ENCODE data around the gene MOGAT1.

Gene MOGAT1

DNA sequence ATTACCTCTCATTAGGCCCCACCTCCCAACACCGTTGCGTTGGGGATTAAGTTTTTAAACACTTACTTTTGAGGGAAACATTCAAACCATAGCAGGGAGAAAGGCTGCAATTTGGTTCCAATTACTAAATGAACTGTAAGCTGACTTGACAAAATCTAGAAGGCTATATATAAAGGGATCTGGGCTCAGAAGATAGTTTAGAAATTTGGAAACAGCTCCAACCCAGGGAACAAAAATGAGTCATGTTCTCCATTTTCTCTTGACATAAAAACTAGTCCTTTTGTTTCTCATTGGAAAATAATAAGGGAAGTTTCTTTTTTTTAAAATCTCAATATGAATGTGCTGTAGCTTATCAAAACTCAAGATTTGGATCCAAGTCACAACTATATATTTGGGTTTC is 17.5 kb downstream of the MOGAT1 start:
- no peak for TF ChIP-seq GATA3 (IDR thresholded peaks at IDR 0.05; ENCODE audit: low read depth, low read length)
- no peak for TF ChIP-seq GATA2 (IDR thresholded peaks at IDR 0.05; ENCODE audit: low read depth, low read length)

DNA sequence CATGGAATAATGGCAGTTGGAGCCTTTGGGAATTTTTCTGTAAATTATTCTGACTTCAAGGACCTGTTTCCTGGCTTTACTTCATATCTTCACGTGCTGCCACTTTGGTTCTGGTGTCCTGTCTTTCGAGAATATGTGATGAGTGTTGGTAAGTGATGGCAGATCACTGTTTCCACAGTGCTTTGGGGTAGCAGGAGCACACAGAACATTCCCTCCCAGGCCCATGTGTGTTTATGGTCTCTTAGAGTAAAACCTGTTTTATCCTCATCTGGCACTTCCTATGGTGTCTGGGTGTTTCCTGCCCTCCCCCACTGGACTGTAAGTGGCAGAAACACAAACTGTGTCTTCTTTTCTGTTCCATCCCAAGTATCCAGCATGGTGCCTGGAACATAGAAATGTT is 17.9 kb downstream of the MOGAT1 start:
- TF ChIP-seq GATA2 (IDR thresholded peaks at IDR 0.05; ENCODE audit: low read depth, low read length) (no peak), GATA3 (IDR thresholded peaks at IDR 0.05; ENCODE audit: low read depth, low read length) (no peak)

DNA sequence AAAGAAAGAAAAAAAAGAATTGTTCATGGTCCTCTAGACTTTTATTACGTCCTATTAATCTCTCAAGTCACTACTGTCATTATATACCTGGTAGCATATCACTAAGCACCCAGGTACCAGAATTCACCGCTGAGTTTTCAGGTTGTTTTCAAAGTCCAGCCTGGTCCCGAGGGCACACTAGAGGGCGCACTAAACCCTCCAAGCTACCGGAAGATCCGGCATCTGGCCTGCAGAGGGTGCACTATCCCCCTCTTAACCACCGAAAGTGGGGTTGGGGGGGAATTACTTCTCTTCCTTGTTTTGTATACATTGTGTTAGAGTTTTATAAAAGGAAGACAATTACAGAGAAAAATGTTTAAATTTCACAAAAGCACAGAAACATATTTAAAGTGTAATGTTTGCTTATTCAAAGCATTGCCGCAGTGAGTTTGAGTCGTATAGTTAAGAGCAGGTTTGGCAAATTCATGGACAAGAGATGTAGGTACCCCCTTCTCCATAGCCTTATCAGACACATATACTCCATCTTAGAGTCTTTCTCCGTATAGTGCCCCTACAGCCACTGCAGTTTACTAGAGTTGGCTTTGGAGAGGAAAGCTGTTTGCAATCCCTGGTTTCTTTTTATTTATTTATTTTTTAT is 19.2 kb downstream of the MOGAT1 start:
- TF ChIP-seq GATA3 (IDR thresholded peaks at IDR 0.05; ENCODE audit: low read depth, low read length) = no peak
- no peak for TF ChIP-seq GATA2 (IDR thresholded peaks at IDR 0.05; ENCODE audit: low read depth, low read length)

DNA sequence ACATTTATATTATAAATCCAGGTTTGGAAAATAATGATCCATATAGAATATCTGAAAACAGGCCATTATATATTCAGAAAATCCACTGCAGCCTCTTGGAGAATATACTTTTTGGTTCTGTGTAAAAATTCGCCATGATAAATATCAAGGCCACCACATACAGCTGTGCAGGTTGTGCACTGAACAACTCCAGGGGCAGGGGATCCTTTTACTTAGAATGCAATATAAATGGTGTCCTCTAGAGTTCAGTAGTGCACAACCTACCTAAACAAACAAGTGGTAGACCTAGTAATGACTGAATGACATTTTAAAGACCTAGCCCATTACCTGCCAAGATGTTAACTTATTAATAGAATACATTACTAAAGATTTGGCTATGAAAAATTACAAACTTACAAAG is 22.4 kb downstream of the MOGAT1 start:
- TF ChIP-seq GATA2 (IDR thresholded peaks at IDR 0.05; ENCODE audit: low read depth, low read length) (no peak), GATA3 (IDR thresholded peaks at IDR 0.05; ENCODE audit: low read depth, low read length) (no peak)

DNA sequence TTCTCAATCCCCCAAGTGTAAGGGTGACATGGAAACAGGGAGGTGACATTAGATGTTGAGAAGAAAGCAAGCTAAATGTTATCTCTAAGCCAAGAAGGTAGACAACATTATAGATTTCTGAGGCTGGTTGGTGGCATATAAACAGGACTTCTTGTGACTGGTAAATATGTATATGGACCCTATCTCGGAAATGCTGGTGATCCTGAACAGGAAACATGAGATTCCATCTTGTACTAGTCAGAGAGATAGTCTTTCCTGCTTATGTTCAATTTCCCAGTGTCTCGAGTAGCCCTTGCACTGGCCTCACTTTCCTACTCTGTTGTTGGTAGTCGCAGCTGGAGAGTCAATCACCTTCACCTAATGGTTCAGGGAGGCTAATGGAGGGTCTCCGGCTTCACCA is 26.8 kb downstream of the MOGAT1 start:
- TF ChIP-seq GATA3 (IDR thresholded peaks at IDR 0.05; ENCODE audit: low read depth, low read length) (no peak), GATA2 (IDR thresholded peaks at IDR 0.05; ENCODE audit: low read depth, low read length) (no peak)

DNA sequence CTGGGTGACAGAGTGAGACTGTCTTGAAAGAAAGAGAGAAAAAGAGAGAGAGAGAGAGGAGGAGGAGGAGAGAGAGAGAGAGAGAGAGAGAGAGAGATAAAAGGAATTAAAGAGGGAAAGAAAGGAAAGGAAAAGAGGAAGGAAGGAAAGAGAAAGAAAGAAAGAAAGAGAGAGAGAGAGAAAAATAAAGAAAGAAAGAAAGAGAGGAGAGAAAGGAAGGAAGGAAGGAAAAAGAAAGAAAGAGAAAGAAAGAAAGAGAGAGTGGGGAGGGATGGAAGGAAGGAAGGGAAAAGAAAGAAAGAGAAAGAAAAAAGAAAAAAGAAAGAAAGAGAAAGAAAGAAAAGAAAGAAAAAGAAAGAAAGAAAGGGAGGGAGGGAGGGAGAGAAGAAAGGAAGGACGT is 29.8 kb downstream of the MOGAT1 start:
- TF ChIP-seq GATA2 (IDR thresholded peaks at IDR 0.05; ENCODE audit: low read depth, low read length) = no peak
- no peak for TF ChIP-seq GATA3 (IDR thresholded peaks at IDR 0.05; ENCODE audit: low read depth, low read length)

DNA sequence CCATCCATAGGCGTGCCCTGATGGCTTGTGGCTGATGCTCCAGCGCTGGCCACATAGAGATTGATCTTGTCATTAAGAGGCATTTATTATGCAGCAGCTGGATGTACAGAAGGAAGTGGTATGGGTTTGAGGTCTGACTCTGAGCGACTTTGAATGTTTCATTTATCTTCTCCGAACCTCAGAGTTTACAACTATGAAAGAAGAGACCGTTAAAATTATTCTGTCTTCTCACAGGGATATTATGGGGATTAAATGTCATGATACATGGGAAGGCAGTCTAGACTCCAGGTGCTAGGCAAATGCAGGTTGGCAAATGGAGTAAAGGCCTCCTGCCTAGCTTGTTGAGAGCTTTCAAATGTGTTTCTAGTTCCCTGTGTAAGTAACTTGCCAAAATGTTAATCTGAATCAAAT is 30.3 kb downstream of the MOGAT1 start:
- TF ChIP-seq GATA3 (IDR thresholded peaks at IDR 0.05; ENCODE audit: low read depth, low read length) (no peak), GATA2 (IDR thresholded peaks at IDR 0.05; ENCODE audit: low read depth, low read length) (no peak)

DNA sequence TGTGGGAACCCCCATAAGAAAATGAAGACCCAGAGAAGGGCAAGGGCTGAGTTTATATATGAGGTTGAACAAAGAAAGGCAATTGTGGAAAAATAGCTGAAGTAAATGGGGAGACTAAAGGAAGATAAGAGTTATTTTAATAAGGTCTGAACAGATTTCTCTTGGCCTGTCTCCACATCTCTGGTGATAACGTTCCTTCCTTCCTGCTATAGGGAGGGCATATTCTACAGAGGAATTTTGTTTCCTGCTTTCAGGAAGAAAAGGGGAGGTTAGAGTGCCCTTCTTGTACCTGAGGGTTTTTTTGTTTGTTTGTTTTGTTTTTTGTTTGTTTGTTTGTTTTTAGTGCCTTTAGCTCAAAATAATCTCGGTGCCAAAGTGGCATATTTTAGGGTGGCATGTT is 31.6 kb downstream of the MOGAT1 start:
- TF ChIP-seq GATA2 (IDR thresholded peaks at IDR 0.05; ENCODE audit: low read depth, low read length) (no peak), GATA3 (IDR thresholded peaks at IDR 0.05; ENCODE audit: low read depth, low read length) (no peak)

DNA sequence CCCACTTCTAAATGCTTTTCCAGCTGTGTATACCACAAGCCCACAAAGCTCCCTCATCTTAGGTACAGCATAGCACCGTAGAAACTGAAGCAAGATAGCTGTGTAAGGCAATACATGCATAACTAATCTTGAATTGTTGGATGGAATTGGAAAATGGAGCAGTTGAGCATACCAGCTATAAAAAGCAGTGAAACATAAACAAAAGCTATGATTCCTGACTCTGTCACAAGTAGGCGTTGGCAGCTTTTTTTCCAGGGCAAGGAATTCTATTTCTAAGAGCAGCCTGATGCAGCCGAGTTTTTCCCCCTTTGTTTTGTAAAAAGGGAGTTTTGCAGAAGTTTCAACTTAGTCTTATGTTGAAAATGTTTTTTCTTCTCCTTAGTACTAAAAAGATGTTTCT is 32.4 kb downstream of the MOGAT1 start:
- TF ChIP-seq GATA3 (IDR thresholded peaks at IDR 0.05; ENCODE audit: low read depth, low read length) = no peak
- no peak for TF ChIP-seq GATA2 (IDR thresholded peaks at IDR 0.05; ENCODE audit: low read depth, low read length)

DNA sequence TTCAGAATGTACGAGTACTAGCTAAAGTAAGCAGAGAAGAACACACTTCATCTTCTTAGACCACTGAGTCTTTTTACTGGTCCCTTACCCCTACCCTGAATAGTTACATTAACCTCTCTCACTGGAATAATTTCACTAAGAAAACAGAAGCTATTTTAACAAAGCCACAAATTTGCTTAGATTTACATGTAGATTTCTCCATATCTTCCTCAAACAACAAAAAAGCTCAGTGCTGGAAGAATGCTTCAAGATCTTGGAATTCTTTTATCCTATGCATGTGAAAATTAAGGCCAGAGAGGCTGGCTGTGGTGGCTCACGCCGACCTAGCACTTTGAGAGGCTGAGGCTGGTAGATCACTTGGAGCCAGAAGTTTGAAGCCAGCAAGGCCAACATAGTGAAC is 35.2 kb downstream of the MOGAT1 start:
- TF ChIP-seq GATA2 (IDR thresholded peaks at IDR 0.05; ENCODE audit: low read depth, low read length) = no peak
- no peak for TF ChIP-seq GATA3 (IDR thresholded peaks at IDR 0.05; ENCODE audit: low read depth, low read length)

DNA sequence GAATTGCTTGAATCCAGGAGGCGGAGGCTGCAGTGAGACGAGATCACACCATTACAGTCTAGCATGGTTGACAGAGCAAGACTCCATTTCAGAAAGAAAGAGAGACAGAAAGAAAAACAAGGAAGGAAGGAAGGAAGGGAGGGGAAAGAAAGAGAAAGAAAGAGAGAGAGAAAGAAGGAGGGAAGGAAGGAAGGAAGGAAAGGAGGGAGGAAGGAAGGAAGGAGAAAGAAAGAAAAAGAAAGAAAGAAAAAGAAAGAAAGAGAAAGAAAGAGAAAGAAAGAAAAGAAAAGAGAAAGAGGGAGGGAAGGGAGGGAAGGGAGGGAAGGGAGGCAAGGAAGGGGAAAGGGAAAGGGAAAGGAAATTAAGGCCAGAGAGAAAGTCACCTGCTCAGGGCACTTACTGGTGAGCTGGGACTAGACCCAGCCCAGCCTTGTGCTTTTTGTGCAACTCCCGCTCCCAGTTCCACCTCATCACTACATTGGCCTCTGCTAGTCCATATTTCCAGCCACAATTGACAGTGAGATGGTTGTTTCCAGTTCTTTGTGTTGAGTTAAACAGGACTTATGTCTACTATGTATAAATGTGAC is 35.7 kb downstream of the MOGAT1 start:
- TF ChIP-seq GATA3 (IDR thresholded peaks at IDR 0.05; ENCODE audit: low read depth, low read length) = no peak
- TF ChIP-seq GATA2 (IDR thresholded peaks at IDR 0.05; ENCODE audit: low read depth, low read length) = no peak

DNA sequence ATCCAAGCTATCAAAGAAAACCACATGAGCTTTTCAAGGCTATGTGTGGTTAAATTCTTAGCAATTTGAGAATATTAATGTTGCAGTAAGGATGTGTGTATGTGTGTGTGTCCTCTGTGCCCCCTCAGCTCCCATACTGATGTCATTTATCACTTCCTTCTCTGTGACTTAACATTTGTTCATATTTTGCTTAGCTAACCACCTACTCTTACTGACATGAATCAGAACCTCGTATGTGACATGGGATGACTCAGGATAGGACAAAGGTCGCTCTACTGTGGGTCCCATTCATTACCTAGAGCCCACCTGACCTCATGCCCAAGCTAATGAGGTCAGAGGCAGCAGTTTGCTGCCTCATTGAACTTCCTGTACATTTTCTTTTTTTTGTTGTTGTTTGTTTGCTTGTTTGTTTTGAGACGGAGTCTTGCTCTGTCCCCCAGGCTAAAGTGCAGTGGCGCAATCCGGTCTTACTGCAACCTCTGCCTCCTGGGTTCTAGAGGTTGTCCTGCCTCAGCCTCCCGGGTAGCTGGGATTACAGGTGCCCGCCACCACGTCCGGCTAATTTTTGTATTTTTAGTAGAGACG is 36.3 kb downstream of the MOGAT1 start:
- no peak for TF ChIP-seq GATA2 (IDR thresholded peaks at IDR 0.05; ENCODE audit: low read depth, low read length)
- no peak for TF ChIP-seq GATA3 (IDR thresholded peaks at IDR 0.05; ENCODE audit: low read depth, low read length)

DNA sequence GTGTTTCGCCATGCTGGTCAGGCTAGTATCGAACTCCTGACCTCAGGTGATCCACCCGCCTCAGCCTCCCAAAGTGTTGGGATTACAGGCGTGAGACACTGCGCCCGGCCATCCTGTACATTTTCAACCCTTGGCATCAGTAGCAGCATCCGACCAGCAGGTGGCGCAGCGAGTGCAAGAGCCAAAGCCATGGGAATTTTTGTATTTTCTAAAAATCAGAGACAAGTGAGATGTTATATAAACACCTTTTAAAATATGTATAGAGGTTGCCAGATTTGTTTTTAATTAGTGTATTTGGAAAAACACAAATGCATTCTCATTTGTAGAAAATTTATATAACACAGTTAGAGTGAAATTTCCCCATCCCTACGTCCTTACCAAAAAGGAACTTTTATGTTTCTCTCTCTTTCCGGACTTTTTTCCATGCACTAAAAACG is 36.8 kb downstream of the MOGAT1 start:
- TF ChIP-seq GATA3 (IDR thresholded peaks at IDR 0.05; ENCODE audit: low read depth, low read length) (no peak), GATA2 (IDR thresholded peaks at IDR 0.05; ENCODE audit: low read depth, low read length) (no peak)

DNA sequence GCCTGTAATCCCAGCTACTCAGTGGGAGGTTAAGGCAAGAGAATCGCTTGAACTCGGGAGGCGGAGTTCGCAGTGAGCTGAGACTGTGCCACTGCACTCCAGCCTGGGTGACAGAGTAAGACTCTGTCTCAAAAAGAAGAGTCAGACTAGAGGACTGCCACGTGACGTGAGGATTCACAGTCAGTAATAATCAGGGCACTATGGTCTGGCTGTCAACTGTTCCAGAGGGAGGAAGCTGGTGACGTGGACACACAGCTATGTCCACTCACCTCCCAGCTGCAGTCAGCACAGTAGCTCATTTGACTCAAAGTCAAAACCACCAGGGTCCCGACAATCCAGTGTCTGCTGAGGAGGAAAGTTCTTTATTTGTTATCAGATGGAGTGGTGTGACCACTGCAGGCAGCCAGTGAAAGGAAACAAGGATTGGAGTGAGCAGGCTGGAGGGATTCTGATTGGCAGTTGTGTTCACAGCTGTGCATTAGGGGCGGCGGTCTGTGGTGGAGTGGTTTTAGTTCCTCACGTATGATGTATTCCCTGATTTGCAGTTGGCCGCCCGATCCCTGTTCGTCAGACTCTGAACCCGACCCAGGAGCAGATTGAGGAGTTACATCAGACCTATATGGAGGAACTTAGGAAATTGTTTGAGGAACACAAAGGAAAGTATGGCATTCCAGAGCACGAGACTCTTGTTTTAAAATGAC is 37.9 kb downstream of the MOGAT1 start:
- TF ChIP-seq GATA2 (IDR thresholded peaks at IDR 0.05; ENCODE audit: low read depth, low read length) (no peak), GATA3 (IDR thresholded peaks at IDR 0.05; ENCODE audit: low read depth, low read length) (no peak)

DNA sequence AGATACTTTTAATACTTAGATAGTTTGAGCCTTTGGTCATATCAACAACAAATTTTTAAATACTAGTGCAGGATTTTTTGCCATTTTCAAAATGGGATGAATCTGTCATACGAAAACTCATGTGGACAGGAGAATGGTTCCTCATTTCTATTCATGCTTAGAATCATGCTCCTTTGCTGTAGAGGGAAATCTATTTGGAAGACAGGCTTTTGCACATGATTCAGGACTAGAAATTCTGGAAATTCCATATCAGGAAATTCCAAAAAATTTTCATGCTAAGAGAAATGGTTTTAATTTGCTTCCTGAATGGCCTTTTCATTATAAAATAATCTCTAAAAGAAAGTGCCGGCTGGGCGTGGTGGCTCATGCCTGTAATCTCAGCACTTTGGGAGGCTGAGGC is 39.3 kb downstream of the MOGAT1 start:
- TF ChIP-seq GATA2 (IDR thresholded peaks at IDR 0.05; ENCODE audit: low read depth, low read length) (no peak), GATA3 (IDR thresholded peaks at IDR 0.05; ENCODE audit: low read depth, low read length) (no peak)

All from SH-SY5Y (cell line).